B cell (primary cell): ENCODE data around the gene OR13C2.

Source experiments
- EZH2 ChIP-seq: IDR thresholded peaks from 2 replicates; pipeline ENCODE4 v1.6.1; 2012; ENCODE audit warnings: borderline replicate concordance, low read depth, mild to moderate bottlenecking, moderate library complexity, low read length; ENCODE audit not compliant: insufficient read depth, poor library complexity, severe bottlenecking
- TF ChIP-seq, protein P1 (sequence below): fragments of 200-600 bp; IDR thresholded peaks from one replicate; pipeline ENCODE4 v1.8.0; 2022; ENCODE audit warnings: antibody characterized with exemption, mild to moderate bottlenecking

DNA sequence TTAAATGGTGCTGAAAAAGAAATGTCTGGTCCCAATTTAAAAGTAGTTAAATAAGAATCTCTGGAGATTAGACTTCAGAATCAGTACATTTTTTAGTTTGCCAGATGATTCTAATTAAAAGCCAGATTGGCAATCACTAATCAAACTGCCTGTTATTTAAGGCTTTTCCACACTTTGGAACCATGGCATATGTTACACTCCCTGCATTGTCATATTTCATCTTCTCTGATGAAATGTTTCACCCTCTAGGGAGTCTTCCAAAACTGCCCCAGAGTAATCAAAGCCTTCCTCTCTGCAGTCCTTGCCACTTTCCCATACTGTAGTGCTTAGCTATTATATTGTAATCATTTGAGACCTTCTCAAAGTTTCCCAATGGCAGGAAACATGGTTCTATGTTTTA, 30.0 kb upstream of the OR13C2 start:
- TF ChIP-seq, protein P1, sequence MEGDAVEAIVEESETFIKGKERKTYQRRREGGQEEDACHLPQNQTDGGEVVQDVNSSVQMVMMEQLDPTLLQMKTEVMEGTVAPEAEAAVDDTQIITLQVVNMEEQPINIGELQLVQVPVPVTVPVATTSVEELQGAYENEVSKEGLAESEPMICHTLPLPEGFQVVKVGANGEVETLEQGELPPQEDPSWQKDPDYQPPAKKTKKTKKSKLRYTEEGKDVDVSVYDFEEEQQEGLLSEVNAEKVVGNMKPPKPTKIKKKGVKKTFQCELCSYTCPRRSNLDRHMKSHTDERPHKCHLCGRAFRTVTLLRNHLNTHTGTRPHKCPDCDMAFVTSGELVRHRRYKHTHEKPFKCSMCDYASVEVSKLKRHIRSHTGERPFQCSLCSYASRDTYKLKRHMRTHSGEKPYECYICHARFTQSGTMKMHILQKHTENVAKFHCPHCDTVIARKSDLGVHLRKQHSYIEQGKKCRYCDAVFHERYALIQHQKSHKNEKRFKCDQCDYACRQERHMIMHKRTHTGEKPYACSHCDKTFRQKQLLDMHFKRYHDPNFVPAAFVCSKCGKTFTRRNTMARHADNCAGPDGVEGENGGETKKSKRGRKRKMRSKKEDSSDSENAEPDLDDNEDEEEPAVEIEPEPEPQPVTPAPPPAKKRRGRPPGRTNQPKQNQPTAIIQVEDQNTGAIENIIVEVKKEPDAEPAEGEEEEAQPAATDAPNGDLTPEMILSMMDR: no peak
- TF ChIP-seq EZH2: no peak
